ENCODE measurements around the gene ATG5. TPM values are rescaled to one million over a fixed set of nuclear protein-coding genes. Genes with fewer than 3 reads are reported as not detected.

Gene ATG5
- total and polyA plus RNA-seq, 9 of the 15 experiments (the other 6 are each of a cell fraction or from before 2014, with no cell fraction given) = 29.0 to 80.0 (median 53.2) TPM

DNA sequence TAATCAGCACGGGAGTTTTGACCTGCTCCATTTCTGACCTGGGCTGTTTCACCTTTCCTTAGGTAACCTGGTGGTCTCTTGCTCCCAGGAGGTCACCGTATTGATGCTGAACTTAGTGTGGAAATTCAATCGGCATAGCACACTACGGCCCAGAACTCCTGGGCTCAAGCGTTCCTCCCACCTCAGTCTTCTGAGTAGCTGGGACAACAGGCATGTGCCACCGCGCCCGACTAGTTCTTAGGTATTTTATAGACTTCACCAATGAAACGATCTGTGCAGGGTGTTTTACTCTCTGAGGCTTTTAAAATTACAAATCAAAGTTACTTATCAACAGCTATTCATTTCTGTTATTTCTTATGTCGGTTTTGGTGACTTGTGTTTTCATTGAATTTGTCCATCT lies 42.1 kb downstream of the ATG5 start (continued):
- TF ChIP-seq ZBTB11 (CRISPR knock-in tag; IDR thresholded peaks at IDR 0.05) = no peak

- no TSS peak for BruUV-seq (replicated peaks)
- H3K4me2 ChIP-seq (ENCODE audit: insufficient read depth, low read length) = no peak overlapping the region
- ChIA-PET CTCF (ENCODE audit: low intra/inter-chr PET ratio) (no interaction called here), POLR2A (interaction anchor here (1.0 kb wide), 1 partner anchor 16 kb away, joined by 3 read pairs; no protein-coding TSS in a partner anchor)
- intact Hi-C loops (cut with micrococcal nuclease) (no loop called here), in situ Hi-C loops (cut with MboI) (no loop called here)
- H3K9me1 ChIP-seq (ENCODE audit: control insufficient read depth, insufficient read depth, low read length) = no peaks in the 10 kb centered on the region
- H4K20me1 ChIP-seq (replicated peaks; ENCODE audit: control insufficient read depth, insufficient read depth, low read length) = 0 out of 2 replicates have a peak, but pooled peaks cover 4% of the 10 kb centered on the region
- DNase-seq (ENCODE audit: extremely low read depth in 1 of 4, low spot score in 3 of 4) (no peak), FAIRE-seq (peak; percentile 6), ATAC-seq (no peak)
- 82% methylated on average over 2 of the region's 2 CpGs for WGBS (ENCODE audit: insufficient coverage, low coverage, missing lambda C conversion rate)
- H3K4me3 ChIP-seq = no peak overlapping the region
- H3K9me3 ChIP-seq (replicated peaks; ENCODE audit: control insufficient read depth, insufficient read depth, low read depth, low read length) = no peaks in the 10 kb centered on the region
- peaks cover 26% of the 10 kb centered on the region; the same call in 2 of the 3 replicates for H3K36me3 ChIP-seq (ENCODE audit: control insufficient read depth, insufficient read depth, low read length)
- no peak overlapping the region for H2AFZ ChIP-seq (ENCODE audit: low read depth, low read length)
- no peaks in the 10 kb centered on the region for H3K4me1 ChIP-seq (replicated peaks in 1 of 2; ENCODE audit: control insufficient read depth in 2 of 2, insufficient read depth in 2 of 2, low read length in 2 of 2)
- no peak overlapping the region for H3K27ac ChIP-seq (ENCODE audit: extremely low read depth, low read depth, low read length)
- peaks cover 43% of the 10 kb centered on the region for H3K79me2 ChIP-seq (ENCODE audit: control insufficient read depth, insufficient read depth, low read length)
- no peaks in the 10 kb centered on the region for H3K27me3 ChIP-seq (ENCODE audit: control insufficient read depth in 2 of 2, insufficient read depth in 2 of 2, low read length in 2 of 2)
- H3K9ac ChIP-seq (ENCODE audit: insufficient read depth in 1 of 2, low read depth in 2 of 2, low read length in 2 of 2) = no peak overlapping the region
- TF ChIP-seq ZNF766 (CRISPR knock-in tag; conservative IDR thresholded peaks at IDR 0.05) = no peak
- no peak for TF ChIP-seq E2F8 (IDR thresholded peaks at IDR 0.05; ENCODE audit: low read depth, partially characterized antibody)
- TF ChIP-seq, protein P1, sequence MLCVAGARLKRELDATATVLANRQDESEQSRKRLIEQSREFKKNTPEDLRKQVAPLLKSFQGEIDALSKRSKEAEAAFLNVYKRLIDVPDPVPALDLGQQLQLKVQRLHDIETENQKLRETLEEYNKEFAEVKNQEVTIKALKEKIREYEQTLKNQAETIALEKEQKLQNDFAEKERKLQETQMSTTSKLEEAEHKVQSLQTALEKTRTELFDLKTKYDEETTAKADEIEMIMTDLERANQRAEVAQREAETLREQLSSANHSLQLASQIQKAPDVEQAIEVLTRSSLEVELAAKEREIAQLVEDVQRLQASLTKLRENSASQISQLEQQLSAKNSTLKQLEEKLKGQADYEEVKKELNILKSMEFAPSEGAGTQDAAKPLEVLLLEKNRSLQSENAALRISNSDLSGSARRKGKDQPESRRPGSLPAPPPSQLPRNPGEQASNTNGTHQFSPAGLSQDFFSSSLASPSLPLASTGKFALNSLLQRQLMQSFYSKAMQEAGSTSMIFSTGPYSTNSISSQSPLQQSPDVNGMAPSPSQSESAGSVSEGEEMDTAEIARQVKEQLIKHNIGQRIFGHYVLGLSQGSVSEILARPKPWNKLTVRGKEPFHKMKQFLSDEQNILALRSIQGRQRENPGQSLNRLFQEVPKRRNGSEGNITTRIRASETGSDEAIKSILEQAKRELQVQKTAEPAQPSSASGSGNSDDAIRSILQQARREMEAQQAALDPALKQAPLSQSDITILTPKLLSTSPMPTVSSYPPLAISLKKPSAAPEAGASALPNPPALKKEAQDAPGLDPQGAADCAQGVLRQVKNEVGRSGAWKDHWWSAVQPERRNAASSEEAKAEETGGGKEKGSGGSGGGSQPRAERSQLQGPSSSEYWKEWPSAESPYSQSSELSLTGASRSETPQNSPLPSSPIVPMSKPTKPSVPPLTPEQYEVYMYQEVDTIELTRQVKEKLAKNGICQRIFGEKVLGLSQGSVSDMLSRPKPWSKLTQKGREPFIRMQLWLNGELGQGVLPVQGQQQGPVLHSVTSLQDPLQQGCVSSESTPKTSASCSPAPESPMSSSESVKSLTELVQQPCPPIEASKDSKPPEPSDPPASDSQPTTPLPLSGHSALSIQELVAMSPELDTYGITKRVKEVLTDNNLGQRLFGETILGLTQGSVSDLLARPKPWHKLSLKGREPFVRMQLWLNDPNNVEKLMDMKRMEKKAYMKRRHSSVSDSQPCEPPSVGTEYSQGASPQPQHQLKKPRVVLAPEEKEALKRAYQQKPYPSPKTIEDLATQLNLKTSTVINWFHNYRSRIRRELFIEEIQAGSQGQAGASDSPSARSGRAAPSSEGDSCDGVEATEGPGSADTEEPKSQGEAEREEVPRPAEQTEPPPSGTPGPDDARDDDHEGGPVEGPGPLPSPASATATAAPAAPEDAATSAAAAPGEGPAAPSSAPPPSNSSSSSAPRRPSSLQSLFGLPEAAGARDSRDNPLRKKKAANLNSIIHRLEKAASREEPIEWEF (CRISPR knock-in tag; IDR thresholded peaks at IDR 0.05) = no peak
- no peak for TF ChIP-seq KLF6 (CRISPR knock-in tag; IDR thresholded peaks at IDR 0.05; ENCODE audit: borderline replicate concordance)
Observed at GRCh38 chr6:106281661-106282060, 43.9 kb downstream of the ATG5 start.

Data from K562 (cell line).